Left kidney (tissue), 2 donors: ENCODE data around the gene IRF9. TPM values are rescaled to one million over a fixed set of nuclear protein-coding genes. Genes with fewer than 3 reads are reported as not detected.
"Not testable (repeated sequence)": the region's sequence is repeated elsewhere in the genome, so short reads cannot be mapped to it uniquely, and the experiment has no call there.

Source experiments
- DNase-seq: peaks from one replicate; pipeline ENCODE4 v3.0.0-alpha.2; 2013
- polyA plus RNA-seq: library from polyadenylated mRNA; unstranded; fragments of 120-200 nt; gene quantifications from one replicate; pipeline ENCODE4 v1.2.1, GENCODE V29; 2013; ENCODE audit not compliant: insufficient read length

Gene IRF9
- polyA plus RNA-seq, 1 donor = 64.5 TPM

DNA sequence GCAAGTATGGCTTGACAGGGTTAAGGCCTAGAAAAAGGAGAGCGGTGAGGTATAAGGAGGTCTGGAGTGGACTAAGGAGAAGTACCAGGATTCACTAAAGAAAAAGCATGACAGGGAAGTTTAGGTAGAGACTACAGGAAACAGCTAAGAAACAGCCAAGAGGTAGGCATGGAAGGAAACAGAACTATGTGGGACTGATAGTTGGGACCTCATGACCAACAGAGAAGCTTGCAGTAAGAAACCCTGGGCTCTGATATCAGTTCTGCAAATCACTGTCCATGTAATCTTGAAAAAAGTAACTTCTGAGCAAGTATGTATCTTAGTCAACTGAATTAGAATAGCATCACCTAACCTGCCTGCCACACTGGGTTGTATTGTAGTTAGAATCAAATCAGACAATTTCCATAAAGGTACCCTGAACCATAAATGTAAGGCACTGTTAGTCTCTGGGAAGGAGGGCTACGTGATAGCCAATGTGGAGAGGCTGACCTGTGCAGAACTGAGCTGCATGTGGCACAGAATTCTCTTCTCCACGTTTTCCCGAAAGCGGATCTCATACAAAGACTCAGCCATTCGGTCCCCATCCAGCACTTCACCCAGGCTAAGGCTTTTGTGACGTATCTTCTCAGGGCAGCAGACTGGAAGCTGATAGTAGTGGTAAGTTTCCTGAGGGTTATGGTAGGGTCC lies 33.3 kb downstream of the IRF9 start:
- DNase-seq = no peak

DNA sequence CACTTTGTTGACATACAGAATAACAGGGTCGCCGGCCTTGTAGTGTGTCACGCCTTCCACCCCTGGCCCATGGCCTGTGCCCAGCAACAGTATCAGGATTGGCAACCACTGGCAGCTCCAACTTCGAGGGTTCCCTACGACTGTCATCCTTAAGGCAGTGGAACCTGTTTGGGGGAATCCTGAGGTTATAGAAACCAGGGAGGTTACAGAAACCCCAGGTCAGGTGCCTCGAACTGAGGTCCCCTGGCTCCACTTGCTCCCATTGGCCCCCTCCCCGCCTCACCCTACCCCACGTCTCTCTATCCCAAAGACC lies 33.8 kb downstream of the IRF9 start:
- DNase-seq = no peak

DNA sequence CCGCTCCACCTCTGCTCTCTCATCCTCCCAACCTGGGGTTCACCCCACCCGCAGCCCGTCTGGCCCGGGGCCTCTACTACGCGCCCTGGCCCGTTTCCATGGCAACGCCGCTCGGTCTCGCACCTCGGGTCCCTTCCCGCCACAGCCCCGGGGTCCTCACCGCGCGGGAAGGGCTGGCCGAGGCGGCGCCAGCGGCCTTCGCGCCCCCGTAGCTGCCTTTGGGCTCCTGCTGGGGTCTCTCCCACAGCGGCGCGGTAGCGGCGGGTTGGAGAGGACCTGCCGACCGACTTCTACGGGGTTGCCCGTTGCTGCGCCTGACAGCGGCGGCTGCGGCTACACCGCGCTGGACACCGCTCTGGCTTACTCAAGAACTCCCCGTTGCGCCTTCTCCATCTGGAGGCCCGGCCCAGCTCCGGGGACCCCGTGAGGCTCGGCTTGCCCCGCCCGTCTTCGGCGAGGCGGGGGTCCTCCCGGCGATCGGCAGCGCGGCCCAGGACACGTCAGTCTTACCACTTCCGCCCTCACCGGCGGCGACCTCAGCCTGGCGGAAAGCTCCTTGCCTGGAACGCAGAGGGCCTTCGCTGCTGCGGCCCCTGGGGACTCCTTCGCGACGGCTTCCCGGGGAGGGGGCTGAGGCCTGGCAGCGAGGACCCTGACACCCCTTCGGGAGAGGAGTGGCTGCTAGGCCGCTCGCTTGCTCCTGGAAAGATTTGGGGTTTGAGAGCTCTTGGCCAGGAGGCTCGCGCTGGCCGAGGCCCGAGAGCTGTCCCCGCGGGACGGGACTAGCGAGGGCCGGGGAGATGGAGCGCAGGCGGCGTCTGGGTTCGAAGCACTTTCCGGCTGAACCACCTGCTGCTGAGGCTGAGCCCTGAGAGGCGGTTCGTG lies 34.4 kb downstream of the IRF9 start, which contains the start of gene TM9SF1:
Gene TM9SF1 (minus strand): TSS at position 256 of the 885 bp plus-strand sequence. CDS start 422 bp downstream, outside the sequence.
- peak; percentile 86 for DNase-seq

DNA sequence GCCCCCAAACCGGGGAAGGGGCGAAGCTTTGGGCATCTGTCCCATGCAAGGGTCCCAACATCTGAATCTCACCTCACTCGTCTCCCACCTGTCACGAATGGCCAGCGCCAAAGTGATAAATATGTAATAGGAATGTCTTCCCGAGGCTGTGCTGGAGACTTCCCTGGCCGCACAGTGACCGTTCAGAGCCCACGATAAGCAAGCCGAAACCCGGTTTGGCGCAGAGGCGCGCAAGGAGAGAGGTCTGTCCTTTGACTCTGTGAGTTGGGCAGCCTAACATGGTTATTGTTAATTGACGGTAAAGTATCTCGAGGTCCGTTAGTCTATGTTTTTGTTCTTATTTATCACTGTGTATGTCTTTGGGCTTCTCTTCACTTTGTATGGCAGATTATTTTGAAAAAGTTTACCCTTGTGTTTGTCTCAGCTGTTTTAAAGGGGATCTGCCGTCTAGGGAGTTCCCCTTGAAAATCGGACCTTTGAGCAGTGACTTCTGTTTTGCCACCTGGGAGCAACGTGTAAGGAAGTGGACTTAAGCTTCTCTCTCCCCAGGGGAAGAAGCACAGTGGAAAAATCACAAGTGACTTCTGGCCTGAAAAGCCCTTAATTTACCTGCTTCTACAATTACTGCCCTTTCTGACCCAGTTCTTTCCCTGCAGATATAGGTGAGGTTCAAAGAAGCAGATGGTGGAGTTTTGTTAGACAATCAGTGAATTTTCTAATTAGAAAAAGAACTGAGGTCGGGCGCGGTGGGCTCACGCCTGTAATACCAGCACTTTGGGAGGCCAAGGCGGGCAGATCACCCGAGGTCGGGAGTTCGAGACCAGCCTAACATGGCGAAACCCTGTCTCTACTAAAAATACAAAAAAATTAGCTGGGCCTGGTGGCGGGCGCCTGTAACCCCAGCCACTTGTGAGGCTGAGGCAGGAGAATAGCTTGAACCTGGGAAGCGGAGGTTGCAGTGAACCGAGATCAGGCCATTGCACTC lies 35.3 kb downstream of the IRF9 start:
- peak; percentile 5 for DNase-seq

DNA sequence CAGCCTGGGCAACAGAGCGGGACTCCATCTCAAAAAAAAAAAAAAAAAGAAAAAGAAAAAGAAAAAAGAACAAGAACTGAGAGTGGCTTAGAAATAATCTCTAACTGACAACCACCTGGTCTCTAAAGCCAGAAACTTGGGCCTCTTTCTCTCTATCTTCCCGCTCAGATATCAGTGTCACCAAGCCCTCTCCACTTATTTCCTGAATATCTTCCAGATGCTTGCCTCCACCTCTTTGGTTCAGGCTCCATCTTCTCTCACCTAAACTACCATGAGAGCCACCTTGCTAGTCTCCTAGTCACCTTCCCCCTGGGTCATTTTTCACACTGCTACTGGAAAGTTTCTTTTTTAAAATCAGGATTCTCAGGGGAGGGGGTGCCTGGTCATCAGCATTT lies 36.0 kb downstream of the IRF9 start:
- DNase-seq = no peak

DNA sequence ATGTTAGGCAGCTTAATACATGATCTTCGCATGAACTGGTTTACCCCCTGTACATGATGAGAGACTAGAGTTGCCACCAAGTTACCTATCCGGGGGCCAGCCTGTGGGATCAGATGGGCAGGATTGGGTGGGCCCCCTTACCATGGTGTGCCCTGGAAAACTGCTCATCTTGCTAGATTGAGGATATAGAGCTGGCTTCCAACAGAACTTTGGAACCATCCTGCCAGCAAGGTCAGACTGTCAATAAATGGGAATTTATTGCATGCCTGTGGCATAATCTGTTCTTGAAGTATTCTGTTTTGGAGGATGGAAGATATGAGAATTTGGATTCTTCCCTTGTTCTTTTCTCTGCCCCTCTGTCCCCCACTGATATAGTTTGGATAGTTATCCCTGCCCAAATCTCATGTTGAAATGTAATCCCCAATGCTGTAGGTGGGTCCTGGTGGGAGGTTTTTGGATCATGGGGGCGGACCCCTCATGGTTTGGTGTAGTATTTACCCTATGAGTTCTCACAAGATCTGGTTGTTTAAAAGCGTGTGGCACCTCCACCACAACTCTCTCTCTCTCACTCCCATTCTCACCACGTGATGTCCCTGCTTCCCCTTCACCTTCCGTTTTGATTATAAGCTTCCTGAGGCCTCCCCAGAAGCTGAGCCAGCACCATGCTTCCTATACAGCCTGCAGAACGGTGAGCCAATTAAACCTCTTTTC lies 37.9 kb downstream of the IRF9 start:
- no peak for DNase-seq

DNA sequence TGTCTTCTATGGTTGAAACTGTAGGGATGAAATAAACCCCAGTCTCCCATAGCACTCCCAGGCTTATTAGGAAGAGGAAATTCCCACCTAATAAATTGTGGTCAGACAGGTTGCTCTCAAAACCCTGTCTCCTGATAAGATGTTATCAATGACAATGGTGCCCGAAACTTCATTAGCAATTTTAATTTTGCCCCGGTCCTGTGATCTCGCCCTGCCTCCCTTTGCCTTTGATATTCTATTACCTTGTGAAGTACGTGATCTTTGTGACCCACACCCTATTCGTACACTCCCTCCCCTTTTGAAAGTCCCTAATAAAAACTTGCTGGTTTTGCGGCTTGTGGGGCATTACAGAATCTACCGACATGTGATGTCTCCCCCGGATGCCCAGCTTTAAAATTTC lies 41.5 kb downstream of the IRF9 start:
- not testable (repeated sequence) for DNase-seq

DNA sequence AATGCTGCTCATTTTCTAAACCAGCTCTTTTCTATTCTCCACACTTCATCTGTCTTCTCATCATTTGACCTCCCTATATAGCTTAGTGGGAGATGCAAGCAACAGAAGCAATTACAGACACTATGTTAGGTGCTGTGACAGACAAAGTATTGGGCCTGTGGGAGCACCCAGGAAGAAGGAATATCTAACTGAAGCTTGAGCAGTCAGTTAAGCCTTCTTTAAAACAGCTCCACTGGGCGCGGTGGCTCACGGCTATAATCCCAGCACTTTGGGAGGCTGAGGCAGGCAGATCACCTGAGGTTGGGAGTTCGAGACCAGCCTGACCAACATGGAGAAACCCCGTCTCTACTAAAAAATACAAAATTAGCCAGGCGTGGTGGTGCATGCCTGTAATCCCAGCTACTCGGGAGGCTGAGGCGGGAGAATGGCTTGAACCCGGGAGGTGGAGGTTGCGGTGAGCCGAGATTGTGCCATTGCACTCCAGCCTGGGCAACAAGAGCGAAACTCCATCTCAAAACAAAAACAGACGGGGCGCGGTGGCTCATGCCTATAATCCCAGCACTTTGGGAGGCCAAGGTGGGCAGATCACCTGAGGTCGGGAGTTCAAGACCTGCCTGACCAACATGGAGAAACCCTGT lies 42.3 kb downstream of the IRF9 start:
- DNase-seq = not testable (repeated sequence)

DNA sequence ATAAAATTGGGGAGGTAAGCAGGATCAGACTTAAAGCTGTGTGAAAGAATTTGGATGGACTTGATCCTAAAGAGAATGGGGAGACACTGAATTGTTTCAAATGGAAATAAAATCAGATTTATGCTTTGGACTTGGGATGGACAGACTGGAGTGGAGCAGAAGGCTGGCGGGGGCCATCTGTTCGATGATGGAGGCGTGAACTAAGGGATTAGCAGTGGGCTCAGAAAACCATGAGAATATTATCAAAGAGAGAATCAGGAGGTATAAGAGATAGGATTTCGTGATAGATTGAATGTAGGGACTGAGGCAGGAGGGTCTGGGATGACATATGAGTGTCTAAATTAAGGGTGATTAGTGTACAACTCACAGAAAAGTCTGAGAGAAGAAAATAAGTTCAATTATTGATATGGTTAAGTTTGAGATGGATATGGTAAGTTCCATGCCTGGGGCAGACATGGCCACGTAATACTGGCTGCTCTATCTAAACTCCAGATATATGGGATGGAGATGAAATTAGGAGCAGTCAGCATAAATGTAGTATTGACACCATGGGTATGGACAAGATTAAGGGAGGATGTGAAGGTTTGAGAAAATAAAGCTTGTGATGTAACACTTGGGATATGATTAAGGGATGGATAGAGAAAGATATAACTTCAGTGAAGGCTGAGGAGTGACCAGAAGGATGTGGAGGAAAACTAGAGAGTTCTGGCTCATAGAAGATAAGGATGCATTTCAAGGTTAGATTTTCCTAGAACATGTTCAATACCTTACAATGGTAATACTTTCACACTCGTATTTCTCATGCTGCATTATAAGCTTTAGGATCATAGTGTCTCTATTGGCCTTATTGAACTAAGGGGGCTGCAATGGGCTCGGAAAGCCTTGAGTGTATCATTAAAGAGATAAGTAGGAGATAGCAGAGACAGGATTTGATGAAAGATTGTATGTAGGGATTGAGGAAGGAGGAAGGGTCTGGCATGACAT lies 43.4 kb downstream of the IRF9 start:
- DNase-seq = no peak

DNA sequence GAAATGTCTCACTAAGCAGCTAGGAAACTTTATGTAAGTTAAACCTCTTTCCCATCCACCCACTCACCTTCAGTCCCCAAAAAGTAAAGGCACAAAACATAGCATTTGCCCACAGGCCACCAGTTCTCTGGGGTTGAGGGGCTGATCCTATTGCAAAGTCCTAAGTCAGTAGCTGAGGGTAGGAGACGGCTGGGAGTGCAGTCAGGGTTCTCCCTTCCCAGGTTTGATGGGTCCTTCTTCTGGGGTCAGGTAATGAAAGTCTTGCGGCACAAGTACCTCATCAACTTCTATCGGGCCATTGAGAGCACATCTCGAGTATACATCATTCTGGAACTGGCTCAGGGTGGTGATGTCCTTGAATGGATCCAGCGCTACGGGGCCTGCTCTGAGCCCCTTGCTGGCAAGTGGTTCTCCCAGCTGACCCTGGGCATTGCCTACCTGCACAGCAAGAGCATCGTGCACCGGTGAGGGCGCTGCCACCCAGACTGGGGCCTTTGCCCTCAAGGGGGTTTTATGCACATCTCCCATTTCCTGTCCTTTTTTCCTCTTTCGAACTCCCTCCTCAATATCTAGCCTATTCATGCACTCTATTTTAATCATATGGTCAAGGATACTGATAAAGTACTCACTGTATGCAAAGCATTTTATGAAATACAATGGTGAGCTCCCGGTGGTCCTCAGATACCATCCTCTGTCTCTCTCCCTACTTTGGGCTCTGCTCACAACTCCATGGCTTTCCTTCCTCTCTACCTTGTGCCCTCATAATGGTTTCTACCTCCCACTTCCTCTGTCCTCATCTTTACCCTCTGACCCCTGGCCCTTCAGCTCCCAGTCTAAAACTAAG lies 45.4 kb downstream of the IRF9 start:
- DNase-seq = no peak

DNA sequence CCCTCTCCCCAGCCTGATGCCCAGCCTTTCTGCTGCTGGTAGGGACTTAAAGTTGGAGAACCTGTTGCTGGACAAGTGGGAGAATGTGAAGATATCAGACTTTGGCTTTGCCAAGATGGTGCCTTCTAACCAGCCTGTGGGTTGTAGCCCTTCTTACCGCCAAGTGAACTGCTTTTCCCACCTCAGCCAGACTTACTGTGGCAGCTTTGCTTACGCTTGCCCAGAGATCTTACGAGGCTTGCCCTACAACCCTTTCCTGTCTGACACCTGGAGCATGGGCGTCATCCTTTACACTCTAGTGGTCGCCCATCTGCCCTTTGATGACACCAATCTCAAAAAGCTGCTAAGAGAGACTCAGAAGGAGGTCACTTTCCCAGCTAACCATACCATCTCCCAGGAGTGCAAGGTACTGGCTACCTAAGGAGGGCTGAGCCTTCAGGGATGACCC lies 46.1 kb downstream of the IRF9 start:
- no peak for DNase-seq

DNA sequence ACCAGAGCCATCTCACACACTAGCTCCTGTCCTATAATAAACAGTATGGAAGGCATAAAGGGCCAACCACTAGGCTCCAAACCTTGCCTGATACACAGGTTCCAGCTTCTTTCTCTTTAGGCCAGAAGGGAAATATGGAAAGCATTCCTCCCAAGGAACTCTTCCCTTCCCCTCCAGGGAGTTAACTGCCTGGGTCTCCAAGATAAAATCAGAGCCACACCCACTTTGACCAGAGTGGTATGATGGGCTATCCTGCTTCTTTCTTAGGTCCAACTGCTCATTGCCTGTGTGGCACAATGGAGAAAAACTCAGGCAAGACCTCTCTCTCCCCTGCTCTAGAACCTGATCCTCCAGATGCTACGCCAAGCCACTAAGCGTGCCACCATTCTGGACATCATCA lies 46.6 kb downstream of the IRF9 start:
- DNase-seq = no peak

DNA sequence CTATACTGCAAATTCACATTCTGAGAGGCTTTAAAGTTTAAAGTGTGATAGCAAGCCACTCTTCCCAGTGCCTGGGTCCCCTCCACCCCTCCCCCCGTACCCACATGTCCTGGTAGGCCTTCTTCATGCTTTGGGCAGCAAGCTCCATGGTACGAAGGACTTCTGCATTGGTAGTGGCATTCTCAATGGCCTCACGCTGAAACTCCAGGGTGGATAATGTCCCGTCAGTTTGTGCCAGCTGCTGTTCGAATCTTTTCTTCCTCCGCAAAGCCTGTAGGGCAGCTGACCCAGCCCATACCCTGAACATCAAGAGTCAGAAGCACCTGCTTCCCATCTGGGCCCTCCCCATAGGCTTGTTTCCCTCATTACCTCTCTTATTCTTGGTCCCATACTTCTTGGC lies 50.2 kb downstream of the IRF9 start:
- DNase-seq = no peak

DNA sequence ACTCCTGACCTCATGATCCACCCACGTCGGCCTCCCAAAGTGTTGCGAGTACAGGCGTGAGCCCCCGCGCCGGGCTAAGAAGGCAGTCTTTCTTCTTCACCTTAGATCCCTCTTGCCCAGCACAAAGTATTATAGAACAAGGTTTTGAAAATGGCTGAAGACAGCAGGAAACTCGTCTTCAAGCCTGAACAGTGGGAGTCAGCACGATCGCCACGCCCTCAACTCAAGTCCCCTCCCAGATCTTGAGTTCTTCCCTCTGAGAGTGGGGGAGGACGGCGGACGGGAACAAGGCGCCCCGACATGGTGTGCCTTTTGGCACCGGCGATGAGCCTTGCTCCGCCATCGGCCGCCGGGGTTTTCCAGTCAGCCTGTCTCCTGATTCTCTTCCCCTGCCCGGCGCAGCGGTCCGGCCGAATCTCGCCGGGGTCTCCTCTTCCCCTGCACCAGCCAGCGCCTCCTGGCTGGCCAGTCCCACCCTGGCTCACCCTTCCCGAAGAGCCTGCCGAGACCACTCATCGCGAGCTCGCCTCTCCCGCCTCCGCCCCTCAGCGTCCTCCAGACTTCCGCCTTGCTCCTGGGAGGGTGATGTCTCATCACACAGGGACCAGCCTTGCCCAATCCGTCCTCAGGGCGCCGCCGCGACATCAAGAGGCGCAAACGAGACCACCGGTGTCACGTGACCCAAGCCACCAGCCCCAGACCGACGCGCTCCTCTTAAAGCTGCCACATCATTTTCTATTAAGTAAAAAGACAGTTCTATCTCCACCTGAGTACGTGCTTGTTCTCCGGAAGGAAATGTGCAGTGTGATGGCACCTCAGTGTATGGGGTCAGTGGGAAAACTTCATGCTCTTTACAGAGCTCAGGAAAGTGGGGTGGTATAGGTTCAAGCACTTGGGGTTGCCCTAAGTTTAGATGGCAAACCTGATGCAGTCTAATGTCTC lies 52.1 kb downstream of the IRF9 start, which contains the start of gene CHMP4A:
Gene CHMP4A (minus strand): TSS at position 565 of the 942 bp plus-strand sequence. CDS start 49 bp downstream, at position 516.
- DNase-seq = peak; percentile 97

DNA sequence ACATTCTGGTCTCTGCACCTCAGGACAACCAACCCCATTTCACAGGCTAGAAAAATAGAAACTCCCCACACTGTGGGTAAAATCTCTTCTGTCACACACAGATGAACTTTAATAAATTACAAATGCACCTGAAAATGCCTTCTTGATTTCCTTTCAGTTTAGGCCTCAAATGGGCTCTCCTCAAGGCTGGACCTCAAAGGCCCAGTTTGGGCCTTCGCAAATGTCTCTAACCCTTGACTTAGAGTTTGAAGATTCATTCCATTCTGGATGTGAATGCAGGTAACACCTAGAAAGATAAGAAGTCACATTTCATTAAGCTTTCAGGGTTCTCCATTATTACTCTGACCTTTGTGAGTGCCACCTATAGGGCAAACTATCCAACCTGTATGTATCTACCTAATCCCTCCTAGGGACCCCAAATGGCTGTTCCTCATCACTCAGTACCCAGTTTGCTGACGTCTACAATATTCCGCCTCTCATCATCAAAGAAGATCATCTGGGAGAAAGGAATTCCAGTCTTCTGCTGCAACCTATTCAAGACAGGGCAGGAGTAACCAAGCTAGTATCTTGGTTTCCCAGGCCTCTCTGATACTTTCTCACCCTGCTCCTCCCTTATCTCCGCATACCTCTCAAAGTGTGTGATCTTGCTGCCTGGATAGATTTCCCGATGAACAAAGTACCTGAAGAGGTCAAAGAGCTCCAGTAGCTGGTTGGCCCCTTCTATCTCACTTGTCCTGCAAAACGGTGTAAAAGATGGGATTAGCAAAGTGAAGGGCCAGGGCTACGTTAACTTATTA lies 53.0 kb downstream of the IRF9 start:
- no peak for DNase-seq

DNA sequence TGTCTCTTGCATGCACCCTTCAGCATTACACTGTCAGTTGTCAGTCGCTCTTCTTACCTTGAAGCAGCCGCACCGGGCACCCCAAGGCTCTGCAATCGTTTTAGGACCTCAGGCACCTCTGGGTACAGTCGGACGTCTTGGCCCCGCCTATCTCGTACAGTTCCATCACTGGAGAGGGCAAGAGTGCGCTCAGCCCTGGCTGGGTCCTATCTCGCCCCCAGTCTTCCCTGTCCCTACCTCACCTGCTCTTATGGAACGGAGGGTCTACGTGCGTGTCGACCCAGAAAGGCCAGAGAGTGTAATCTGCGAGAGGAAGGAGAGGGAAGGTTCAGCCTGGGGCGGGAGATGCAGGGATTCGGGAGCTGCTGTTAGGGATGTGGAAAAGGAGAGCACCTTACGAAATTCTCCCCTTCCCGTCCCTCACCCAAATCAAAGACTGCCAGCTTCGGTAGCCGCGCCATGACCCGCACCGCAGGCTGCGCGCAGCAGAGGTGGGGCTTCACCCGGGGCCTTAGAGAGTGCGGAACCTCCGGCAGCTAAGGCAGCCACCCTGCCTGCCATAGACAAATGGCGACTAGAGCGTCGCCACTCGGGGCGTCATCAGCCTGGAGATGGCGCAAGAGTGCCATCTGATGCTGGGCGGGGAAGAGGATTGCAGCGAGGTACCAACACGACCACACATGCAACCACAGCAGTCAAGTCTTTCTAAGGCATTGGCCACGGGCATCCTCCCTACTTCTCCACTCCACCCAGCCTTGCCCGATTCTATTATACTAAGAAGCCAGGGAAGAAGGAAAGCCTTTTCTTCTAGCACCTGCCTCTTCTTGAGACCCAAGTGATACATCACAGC lies 54.7 kb downstream of the IRF9 start, which contains the start of gene MDP1:
Gene MDP1 (minus strand): TSS at position 572 of the 850 bp plus-strand sequence. CDS start 111 bp downstream, at position 461.
- DNase-seq = peak; percentile 87
